22Rv1 (cell line): ENCODE data around the gene LYZL2.

Source experiments
- ZFX ChIP-seq: fragments of 450-650 bp; IDR thresholded peaks from 2 replicates; pipeline ENCODE4 v1.6.1; 2017; ENCODE audit warnings: antibody characterized with exemption, borderline replicate concordance
- TF ChIP-seq, protein P1 (sequence below): fragments of 450-650 bp; IDR thresholded peaks from 2 replicates; pipeline ENCODE4 v1.5.1; 2017; ENCODE audit warnings: mild to moderate bottlenecking

DNA sequence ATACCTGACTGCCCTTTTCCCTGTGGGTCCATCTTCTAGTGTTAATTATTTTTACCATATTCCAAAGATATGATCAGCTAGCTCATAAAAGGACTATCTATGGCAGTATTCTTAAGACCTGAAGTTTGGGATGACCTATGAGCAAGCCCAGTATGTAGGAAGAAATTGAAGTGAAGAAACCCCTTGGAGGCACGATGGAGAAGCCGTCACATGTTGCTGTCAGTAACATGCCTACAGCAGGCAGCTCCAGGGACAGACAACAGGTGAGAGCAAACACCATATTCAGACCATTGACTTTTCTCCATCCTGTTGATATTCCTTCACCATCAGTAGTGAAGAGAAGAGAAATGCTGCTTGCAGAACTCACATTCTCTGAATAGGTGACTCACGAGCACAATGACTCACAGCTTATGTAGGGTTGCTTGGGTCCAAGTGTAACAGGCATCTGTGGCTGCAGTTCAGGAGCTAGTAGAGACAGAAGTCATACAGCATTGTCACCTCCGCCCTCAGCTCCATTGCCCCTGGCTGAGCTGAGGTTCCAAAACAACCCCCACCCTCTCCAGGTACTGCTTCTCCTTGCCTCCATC lies 8.4 kb upstream of the LYZL2 start:
- TF ChIP-seq, protein P1, sequence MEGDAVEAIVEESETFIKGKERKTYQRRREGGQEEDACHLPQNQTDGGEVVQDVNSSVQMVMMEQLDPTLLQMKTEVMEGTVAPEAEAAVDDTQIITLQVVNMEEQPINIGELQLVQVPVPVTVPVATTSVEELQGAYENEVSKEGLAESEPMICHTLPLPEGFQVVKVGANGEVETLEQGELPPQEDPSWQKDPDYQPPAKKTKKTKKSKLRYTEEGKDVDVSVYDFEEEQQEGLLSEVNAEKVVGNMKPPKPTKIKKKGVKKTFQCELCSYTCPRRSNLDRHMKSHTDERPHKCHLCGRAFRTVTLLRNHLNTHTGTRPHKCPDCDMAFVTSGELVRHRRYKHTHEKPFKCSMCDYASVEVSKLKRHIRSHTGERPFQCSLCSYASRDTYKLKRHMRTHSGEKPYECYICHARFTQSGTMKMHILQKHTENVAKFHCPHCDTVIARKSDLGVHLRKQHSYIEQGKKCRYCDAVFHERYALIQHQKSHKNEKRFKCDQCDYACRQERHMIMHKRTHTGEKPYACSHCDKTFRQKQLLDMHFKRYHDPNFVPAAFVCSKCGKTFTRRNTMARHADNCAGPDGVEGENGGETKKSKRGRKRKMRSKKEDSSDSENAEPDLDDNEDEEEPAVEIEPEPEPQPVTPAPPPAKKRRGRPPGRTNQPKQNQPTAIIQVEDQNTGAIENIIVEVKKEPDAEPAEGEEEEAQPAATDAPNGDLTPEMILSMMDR, result no peak
- no peak for TF ChIP-seq ZFX
